MG63 (cell line): ENCODE measurements around the gene IL2. TPM values are rescaled to one million over a fixed set of nuclear protein-coding genes. Genes with fewer than 3 reads are reported as not detected.

Experiments
- DNase-seq: peaks from one replicate; pipeline ENCODE4 v3.0.0-alpha.2; 2020
- H3K27me3 ChIP-seq: fragments of 250-450 bp; sonication (Bioruptor Pico); 2 replicates; pipeline ENCODE4 v1.5.1; 2020; ENCODE audit warnings: mild to moderate bottlenecking, moderate library complexity
- H3K36me3 ChIP-seq: fragments of 250-450 bp; sonication (Bioruptor Pico); 2 replicates; pipeline ENCODE4 v1.5.1; 2020; ENCODE audit warnings: mild to moderate bottlenecking, moderate library complexity
- H3K4me3 ChIP-seq: fragments of 250-450 bp; sonication (Bioruptor Pico); 2 replicates; pipeline ENCODE4 v1.5.1; 2020; ENCODE audit warnings: mild to moderate bottlenecking, moderate library complexity
- H3K9me3 ChIP-seq: fragments of 250-450 bp; sonication (Bioruptor Pico); 2 replicates; pipeline ENCODE4 v1.5.1; 2020; ENCODE audit warnings: mild to moderate bottlenecking, moderate library complexity
- total RNA-seq: library from RNA; depleted of rRNA; stranded (reverse); fragments of >200 nt; shearing (Covaris generic); gene quantifications from 2 replicates; pipeline ENCODE4 v1.2.3, GENCODE V29; 2014; ENCODE audit warnings: low replicate concordance; rRNA removed

The IL2 gene
- total RNA-seq, 1 experiment from 2014 or later: not detected

DNA sequence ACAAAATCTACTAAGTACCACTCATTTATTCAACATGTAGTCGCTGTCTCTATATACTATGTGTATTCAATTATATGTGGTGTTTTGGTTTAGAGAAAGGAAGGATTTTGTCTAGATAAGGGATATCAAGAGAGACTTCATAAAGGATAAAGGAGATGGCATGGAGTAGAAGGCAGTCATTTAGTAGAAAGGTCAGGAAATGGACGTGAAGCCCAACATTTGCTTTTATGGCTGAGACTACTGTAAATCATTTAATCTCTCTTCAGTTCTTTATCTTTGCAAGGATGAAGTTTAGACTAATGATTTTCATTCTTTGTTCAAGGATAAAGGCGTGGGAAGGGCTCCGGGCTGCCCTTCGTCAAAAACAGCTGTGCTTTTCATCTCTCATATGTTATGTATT is 25.2 kb downstream of the IL2 start:
- H3K27me3 ChIP-seq: no peaks in the 10 kb centered on the region
- DNase-seq: no peak
- H3K9me3 ChIP-seq: no peaks in the 10 kb centered on the region
- H3K4me3 ChIP-seq: no peak overlapping the region
- no peaks in the 10 kb centered on the region for H3K36me3 ChIP-seq

DNA sequence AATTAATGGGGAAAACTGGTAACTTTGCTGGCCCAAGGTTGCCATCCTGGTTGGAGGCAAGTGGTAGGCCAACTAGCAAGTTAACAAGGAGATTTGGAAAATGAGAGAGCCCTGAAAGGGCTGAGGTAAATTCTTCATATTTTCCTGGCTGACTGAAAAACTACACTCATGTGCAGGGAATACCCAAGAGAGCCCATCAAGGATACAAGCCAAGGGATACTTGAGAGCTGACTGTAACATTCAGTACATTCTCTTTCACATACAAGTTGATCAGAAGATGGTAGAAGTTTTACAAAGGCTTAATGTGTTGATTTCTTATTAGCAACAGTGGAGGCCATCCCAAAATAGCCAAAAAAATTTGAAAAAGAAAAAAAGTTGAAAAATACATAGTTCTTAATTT is 33.3 kb downstream of the IL2 start:
- H3K27me3 ChIP-seq: no peaks in the 10 kb centered on the region
- peaks cover 2% of the 10 kb centered on the region; the same call in 1 of the 2 replicates for H3K9me3 ChIP-seq
- no peak for DNase-seq

DNA sequence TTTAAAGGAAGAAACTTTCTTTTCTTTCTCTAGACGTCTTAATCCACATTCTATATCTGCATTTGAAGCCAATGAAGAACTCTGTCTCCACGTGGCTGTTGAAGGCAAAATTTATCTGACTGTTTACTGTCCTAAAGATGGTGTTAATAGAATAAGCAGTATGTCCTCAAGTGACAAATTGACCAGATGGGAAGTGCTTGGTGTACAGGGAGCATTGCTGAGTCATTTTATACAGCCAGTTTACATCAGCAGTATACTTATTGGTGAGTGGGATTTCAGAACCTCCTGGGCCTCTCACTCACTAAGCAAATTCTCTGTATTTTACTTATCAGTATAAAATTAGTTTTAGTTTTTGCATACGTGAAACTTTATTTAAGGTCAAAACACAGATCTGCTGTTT is 44.0 kb downstream of the IL2 start:
- H3K27me3 ChIP-seq: no peaks in the 10 kb centered on the region
- H3K36me3 ChIP-seq: no peaks in the 10 kb centered on the region
- no peak for DNase-seq
- H3K4me3 ChIP-seq: no peak overlapping the region
- H3K9me3 ChIP-seq: no peaks in the 10 kb centered on the region

More for the DNA sequence above, 33.3 kb downstream of the IL2 start:
- Histone ChIP-seq H3K36me3 (no peaks in the 10 kb centered on the region), H3K4me3 (no peak overlapping the region)

DNA sequence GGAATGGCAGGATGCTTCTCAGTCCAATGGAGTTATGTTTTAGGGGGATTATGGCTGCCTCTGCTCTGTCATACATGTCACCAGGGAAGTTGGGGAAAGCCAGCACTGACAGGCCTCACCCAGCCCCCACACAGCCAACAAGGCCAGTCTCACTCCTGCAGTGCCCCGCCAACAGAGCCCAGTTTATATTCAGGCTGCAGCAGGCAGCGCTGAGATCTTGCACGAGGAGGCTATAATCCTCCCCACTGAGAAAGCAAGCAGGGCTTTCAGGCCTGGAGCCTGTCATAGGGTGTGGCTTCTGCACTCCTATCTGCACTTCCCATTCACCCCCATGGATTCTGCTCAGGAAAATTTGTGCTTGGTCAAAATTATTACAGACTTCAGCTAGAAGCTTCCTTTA is 52.7 kb downstream of the IL2 start:
- DNase-seq: no peak
- no peaks in the 10 kb centered on the region for H3K9me3 ChIP-seq
- H3K27me3 ChIP-seq: peaks cover 2% of the 10 kb centered on the region; the same call in 1 of the 2 replicates
- H3K36me3 ChIP-seq: no peaks in the 10 kb centered on the region
- no peak overlapping the region for H3K4me3 ChIP-seq

Other genes with a start within 250 kb of the IL2 start
- gene ADAD1, start 77.7 kb downstream of the IL2 start, total RNA-seq: not detected in 2 replicates
- not detected in 2 replicates for gene IL21, start 164.3 kb upstream of the IL2 start, total RNA-seq